HG03432 (cell line): ENCODE data around the gene DKK2.

ENCODE experiments used
- ATAC-seq: cut with Tn5 transposase; IDR thresholded peaks from one replicate; pipeline ENCODE4 v1.9.1; 2021; ENCODE audit warnings: mild to moderate bottlenecking, moderate library complexity; ENCODE audit not compliant: unreplicated experiment

Gene DKK2, protein sequence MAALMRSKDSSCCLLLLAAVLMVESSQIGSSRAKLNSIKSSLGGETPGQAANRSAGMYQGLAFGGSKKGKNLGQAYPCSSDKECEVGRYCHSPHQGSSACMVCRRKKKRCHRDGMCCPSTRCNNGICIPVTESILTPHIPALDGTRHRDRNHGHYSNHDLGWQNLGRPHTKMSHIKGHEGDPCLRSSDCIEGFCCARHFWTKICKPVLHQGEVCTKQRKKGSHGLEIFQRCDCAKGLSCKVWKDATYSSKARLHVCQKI

DNA sequence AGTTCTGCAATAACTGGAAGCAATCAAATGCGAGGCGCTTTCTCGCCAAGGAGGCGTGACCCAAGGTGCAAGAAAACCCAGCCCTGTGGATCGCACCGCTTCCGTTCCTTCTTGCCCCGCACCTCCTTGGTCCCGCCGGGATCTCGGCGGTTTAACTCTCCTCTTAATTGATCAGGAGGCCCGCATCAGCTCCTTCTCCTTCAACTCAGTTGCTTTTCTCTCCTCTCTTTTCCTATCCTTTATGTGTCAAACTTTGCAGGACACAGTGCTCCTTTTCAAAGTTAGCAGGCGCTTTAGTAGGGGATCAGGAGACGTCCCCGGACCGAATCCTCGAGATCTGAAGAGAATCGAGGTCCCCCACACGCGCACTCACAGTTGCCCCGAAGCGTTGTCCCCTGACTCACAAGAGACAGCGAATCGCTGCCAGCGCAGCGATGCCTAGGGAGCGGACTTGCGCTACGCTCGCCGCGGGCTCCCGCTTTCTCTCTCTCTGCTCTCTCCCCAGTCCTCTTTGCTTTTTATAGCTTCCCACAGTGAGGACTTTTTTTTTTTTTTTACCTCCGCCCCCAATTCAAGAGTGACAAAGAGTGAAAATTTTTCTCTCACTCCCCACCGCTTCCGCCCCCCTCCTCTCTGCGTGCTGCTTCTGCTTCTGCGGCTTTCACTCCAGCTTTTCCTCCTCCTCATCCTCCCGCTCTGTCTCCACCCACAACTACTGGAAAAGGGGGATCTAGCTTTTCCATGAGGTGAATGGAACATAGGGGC, at the start of gene DKK2:
TSS of gene DKK2 (minus strand) at position 495 of the 765 bp plus-strand sequence. CDS start 722 bp downstream, outside the sequence.
- ATAC-seq: peak; percentile 46

DNA sequence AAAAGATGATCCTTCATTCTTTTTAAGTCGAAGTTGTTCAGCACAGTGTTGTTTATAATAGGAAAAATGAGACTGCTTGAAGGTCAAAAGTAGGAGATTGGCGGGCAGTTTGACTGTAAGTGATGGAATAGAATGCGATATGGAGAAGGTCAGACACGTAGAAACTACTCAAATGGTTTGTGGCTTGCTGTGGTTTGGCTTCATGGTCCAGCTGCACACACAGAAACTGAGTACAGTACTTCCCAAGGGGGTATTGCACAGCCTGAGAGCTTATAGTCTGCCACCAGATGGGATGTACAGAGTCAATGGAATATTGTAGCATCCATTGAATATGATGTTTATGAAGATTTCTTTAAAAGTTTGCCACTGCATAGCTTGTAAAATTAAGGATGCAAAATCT, 41.1 kb upstream of the DKK2 start:
- no peak for ATAC-seq

DNA sequence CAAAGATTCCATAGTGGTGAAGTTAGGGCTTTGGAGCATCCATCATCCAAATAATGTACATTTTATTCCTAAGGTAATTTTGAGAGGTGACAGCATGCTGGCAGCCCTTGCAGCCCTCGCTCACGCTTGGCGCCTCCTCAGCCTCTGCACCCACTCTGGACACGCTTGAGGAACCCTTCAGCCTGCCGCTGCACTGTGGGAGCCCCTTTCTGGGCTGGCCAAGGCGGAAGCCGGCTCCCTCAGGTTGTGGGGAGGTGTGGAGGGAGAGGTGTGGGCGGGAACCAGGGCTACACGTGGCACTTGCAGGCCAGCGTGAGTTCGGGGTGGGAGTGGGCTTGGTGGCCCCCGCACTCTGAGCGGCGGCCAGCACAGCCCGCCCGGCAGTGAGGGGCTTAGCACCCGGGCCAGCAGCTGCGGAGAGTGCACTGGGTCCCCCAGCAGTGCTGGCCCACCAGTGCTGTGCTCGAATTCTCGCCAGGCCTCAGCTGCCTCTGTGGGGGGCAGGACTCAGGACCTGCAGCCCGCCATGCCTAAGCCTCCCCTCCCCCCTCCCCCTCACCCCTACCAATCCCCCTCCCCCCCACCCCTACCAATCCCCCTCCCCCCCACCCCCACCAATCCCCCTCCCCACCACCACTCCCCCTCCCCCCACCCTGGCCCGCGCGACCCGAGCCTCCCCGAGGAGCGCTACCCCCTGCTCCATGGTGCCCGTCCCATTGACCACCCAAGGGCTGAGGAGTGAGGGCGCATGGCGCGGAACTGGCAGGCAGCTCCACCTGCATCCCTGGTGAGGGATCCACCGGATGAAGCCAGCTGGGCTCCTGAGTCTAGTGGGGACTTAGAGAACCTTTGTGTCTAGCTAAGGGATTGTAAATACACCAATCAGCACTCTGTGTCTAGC, 37.0 kb upstream of the DKK2 start:
- no peak for ATAC-seq

DNA sequence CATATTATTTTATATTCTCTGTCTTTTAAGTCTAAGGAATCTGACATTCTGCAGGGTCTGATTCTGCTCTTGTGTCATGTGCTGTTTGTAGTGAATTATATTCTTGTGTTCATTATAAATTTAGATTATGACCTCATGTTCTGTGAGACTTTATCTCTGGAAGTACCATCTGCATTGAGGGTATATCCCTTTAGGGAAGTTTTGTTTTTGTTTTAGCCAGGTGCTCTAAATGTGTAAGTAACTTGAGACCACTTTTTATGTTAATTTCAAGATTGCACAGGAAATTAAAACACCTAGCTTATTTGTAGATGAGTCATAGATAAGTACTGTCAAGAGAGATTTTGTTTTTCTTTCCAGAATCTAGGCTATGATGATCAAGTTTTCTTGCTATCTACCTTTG, 35.0 kb upstream of the DKK2 start:
- ATAC-seq: no peak

DNA sequence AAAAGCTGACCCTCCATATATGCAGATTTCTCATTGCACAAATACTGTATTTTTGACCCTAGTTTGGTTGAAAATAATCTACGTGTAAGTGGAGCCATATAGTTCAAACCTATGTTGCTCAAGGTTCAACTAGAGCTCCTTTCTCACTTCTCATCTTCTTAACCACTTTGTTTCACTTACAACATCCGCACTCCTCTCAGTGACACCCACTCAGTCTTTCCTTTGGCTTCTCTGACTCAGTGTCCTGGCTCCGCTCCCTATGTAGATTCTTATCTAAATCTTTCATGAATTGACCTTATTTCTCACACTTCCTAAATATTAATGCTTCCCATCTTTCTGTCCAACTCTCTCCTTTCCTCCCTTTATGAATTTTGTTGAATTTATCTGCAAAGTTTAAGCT, 32.9 kb upstream of the DKK2 start:
- ATAC-seq: peak; percentile 69

DNA sequence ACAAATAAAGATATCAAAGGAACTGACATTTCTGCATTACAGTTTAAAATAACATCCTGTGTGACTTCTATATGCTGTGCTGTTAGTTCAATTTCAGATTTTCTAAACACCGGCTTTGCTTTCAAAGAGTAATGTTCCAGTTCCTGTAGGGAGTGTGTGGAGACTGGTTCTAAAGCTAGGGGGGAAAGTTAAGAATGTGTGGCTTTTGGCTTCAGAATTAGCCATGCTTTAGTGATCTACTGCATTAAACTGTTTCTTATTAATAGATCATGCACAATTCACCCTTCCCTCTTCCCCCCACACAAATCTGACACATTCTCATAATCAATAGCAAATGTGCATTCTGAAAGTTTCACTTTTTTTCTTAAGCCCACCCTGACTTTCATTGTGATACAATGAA, 32.0 kb upstream of the DKK2 start:
- ATAC-seq: no peak

DNA sequence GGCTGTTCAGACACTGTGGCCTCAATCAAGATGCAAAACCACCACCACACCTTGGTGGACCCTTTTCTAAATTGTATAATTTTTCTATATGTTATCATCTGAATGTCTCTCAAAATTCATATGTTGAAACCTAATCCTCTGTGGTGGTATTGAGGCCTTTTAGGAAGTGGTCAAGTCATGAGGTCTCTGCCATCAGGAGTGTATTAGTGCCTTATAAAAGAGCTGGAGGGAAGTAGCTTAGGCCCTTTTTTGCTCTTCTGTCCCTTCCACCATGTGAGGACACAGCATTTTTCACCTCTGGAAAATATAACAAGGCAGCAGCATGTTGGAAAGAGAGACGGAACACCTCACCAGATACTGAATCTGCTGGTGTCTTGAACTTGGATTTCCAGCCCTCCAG, 30.5 kb upstream of the DKK2 start:
- no peak for ATAC-seq

DNA sequence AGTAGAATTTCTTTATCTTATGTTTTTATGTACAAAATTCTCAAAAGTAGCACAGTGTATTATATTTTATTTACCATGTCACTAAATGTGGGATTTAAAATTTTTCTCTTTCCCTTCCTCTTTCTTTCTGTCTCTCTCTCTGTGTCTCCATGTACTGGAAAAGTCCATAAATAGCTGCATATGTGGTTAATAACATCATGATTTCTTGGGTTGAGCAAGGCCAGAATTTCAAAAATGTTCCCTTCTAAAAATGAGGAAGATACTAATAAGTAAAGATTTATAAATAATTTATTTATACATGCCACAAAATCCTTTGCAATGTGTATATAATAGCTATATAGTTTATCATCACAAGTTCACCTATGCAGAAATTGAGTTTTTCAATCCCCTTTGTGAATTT, 29.1 kb upstream of the DKK2 start:
- no peak for ATAC-seq

DNA sequence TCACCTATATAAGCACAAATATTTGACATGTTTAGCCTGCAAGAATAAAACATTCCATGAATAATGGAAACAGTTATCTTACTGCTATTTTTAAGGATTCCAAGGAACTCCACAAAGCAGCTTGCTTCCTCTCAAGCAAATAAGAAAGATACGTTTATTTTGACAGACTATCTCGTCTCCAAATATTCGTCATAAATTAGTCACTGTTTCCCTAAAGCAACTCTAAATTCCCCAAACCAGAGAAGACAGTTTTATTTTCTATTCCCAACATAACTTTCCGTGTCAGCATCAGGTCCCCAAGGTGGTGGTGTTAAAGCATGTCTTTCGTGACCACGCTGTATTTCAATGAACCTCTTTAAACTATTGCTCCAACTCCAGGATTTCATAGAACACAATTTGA, 24.3 kb upstream of the DKK2 start:
- ATAC-seq: no peak

DNA sequence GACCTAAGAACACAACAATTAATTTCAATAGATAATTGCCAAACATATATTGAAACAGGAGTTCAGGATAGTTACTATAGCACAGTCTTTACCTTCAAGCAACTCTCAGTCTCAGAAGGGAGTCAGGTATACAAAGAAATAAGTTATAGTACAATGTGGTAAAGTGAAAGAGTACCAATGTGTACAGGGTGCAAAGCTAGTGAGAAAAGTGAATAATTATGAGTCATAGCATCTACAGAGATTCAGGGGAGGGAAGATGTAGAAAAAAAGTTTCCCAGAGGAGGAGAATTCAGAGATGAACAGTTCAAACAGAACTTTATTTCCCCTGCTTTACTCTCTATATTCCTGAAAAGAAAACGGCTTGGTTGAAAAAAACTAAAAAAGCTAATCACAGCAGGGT, 22.7 kb upstream of the DKK2 start:
- no peak for ATAC-seq

DNA sequence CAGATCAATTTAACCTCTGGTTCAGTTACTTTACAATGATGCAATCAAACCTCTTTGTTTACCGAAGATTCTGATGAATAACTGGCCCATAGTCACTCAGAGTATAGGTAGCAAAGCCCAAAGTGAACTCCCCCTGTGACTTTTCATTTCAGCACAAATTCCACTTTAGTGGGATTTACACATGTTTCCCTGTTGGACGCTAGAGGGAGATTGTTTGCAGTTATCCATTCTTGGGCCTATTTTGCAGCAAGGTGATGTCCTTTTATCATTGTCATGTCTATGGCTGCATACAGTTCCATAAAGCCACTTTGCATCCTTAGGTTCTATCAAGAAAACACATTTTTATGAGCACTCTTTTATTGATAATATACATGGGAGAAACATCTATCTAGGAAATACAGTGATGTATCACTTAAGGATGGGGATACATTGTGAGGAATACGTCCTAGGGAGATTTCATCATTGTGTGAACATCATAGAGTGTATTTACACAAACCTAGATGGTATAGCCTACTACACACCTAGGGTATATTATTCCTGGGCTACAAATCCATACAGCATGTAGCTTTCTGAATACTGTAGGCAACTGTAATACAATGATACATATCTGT, 14.5 kb upstream of the DKK2 start:
- peak; percentile 51 for ATAC-seq

DNA sequence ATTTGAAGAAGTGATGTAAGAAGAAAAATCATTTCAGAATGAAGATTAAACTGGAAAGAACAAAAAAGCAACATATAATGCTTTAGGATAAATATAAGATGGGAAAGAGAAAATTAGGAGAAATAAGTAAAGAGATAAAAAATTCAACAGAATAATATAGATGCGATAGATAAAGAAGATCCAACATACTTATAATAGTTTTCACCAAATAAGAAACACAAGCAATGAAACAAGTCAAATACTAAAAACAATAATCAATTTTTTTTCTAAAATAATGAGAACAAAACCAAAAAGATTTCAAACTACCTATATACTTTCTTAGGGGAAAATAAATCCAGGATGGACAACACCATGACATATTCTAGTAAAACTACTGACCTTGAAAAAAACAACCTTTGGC, 10.1 kb upstream of the DKK2 start:
- ATAC-seq: no peak

DNA sequence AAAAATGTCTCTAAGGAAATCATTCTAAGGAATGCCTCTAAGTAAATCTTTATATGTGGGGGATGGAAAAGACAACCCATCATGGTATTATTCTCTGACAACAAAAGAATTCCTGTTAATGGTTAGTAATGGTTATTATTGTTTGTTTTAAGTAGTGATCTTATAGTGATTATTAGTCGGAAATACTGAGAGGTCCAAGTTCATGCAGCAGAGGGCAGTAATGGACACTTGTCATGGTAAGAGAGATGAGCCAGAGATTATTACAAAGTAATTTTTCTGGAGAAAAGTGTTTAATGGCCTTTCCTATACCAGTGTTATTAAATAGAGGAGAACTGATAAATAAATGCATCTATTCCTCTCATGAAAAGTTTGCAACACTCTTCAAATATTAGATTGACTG, 8.1 kb upstream of the DKK2 start:
- ATAC-seq: no peak

DNA sequence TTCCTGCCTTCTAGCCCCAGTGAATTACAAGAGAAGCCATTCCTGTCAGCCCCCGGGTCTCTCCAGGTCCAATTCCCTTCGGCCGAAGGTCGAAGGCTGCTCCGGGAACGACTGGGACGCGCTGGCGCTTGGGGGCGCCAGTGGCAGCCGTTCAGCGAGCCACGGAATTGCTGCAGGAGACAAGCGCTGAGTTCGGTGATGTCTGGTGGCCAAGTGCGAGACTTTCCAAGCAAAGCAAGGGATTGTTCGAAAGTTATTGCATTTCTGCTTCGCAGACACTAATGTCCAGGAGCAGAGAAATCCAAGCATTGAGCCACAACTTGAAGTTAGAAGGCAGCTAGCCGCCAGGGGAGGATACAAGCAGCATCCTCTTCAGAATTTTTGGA, 1.1 kb upstream of the DKK2 start:
- peak; percentile 46 for ATAC-seq

DNA sequence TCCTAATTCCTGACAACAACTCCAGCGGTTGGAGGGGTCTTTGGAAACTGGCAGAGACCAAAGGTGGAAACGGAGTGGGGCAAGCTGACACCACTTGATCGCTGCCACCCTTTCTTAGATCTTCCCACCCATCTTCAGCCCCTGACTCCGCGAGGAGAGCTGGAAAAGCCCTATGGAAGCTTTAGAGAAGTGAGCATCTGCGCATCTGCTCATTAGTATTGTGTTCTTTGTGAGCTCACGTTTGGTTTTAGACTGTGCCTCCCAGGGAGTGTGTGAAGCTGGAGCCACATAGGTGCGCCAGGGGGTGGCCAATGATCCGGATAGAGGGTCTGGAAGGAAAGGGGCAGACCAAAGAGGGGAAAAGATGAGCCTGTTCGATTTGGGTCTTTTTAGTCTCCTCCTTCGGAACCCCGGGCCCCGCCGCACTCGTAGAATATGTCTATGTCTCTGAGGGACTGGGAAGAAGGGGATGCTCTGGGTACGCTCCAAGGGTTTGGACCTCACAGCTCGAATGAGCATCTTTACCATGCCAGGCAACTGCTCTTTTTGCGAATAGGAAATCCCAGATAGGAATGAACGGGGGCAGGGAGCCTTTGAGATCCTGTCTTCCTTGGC, 578 bp upstream of the DKK2 start:
- ATAC-seq: no peak

DNA sequence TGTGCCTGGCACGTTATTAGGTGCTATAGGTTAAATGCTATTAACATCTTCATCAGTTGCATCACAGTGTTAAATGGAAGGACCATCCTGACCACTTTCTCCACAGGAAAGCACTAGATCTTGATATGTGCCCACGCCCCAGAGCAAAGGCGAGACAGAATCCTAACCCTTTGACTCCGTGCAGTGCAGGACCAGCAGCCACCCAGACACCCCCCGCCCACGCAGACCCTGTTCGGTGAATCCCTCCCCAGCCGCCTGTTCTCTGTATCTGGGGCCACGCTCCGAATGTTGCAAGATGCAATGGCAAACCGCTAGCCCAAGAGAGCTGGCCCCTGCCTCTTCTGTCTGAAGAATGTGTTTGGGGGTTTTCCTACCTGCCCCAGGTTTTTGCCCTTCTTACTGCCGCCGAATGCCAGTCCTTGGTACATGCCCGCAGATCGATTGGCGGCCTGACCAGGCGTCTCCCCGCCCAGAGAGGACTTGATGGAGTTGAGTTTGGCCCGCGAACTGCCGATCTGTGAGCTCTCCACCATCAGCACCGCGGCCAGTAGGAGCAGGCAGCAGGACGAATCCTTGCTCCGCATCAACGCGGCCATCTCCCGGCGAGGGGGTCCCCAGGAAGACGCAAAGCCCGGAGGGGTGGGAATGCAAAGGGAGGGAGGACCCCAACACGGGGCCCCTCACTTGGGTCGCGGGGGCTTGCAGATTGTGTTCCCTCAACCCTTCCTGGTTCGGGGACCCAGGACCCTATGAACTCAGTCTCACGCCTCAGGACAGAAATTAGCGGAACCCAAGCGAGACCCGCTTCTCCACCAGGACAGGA, 906 bp downstream of the DKK2 start:
- no peak for ATAC-seq

DNA sequence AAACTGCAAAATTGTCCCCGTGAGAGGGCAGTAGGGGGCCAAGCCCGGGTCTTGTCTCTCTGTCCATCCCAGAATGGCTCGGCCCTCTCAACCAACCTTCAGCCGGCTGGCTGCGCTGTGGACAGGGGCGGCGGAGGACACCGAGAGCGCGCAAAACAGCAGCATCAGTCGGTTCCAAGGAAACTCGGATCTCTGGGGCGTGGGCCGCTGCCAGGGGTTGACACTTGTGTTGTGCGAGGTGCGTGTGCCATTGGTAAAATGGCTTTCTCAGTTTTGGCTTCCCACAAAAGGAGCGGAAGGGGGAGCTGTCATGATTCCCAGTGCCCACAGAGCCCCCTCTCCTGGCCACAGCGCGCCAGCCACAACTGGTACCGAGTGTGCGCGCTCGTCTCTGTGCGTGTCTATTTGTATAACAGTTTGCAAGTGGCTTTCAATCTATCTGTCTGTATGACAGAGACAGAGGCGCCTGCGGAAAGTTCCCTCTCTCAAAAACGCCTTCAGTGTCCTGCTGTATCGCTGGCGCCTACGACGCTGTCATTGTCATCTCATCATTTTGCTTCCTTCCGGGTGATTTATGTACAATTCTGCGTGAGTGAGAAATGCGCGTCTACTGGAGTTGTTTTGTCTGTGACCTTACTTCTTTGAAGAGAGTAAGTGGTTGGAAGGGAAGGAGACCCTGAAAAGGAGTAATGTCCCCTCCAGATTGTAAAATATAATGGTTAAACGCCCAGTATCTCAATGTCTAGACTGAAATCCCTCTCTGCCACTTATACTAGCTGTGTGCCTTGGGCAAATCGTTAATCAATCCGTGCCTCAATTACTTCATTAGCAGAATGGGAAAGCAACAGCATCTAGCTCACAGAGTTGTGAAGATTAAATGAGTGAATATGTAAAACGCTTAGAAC, 1.8 kb downstream of the DKK2 start:
- ATAC-seq: no peak

DNA sequence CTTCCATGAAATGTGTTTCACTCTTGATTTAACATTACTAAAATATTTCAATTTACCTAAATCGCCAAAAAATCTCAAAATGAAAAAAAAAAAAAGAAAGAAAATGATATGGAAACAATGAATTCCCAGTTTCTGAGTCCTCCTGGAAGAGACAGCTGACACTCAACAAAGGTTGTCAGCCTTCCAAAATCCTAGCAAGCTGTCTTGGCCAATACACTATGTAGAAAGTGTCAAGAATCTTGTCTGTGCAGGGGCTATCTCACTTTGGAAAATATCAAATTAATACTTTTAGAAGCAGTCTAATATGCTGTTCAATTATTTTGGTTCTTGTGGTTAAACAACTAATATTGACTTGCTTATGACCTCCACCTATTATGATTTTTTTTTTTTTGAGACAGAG, 8.7 kb downstream of the DKK2 start:
- no peak for ATAC-seq

DNA sequence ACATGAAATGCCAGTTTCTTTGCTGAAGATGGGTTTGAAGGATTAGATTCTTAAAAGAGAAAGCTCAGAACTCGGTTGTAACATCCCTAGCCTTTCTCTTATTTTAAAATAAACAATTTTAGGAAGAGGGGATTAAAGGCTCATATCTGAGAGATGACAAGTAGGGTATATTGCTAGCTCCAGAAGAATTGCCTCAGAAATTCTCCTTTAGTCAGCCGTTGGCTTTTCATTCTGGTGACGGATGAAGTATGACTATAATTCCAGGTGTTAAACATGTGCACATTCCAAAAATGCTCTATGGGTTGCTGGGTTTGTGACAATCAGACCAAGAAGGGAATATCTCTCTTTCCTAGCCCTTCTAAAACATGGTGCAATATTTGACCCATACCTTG, 17.8 kb downstream of the DKK2 start:
- ATAC-seq: no peak
